Measurements from ENCODE around the gene CRABP1. TPM values are rescaled to one million over a fixed set of nuclear protein-coding genes. Genes with fewer than 3 reads are reported as not detected.
A peak's percentile ranks its signal among the peaks of the same experiment; 100 is the strongest.

Gene CRABP1
- total RNA-seq, 1 experiment from 2014 or later = 0.47 TPM

DNA sequence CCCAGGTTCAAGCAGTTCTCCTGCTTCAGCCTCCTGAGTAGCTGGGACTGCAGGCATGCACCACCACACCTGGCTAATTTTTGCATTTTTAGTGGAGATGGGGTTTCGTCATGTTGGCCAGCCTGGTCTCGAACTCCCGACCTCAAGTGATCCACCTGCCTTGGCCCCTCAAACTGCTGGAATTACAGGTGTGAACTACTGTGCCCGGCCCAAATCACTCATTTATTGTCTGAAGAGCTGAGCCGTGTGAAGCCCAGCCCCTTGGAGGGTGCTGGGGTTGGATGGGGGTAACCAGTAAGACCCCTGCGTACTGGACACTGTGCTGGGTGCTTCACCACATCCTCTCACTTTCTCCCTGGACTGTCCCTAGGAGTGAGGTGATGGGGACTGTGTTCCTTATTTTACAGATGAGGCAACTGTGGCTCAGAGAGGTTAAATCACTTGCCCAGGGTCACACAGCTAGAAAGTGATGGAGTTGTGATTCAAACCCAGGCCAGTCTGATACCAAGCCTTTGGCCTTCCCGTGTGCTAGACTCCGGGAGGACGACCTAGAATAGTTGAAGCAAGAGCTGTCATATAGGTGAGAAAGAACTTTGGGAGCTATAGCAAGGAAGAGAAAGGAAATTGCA, 56.1 kb downstream of the CRABP1 start (continued):
- no peak for TF ChIP-seq ZBTB33 (IDR thresholded peaks at IDR 0.05; ENCODE audit: extremely low read depth, insufficient replicate concordance, low read length)

- no peak overlapping the region for H3K4me2 ChIP-seq (ENCODE audit: low read length)
- no peaks in the 10 kb centered on the region for H3K9me2 ChIP-seq (ENCODE audit: insufficient read depth)
- intact Hi-C loops (cut with micrococcal nuclease) = no loop called here
- no peaks in the 10 kb centered on the region for H3K27me3 ChIP-seq (ENCODE audit: insufficient read depth, low read length)
- no peaks in the 10 kb centered on the region for H3K9me3 ChIP-seq (ENCODE audit: control insufficient read depth in 1 of 2, insufficient read depth in 1 of 2, low read depth in 1 of 2, low read length in 2 of 2)
- TF ChIP-seq POLR2AphosphoS5 (IDR thresholded peaks at IDR 0.05; ENCODE audit: low read depth, low read length) (no peak), CBX3 (IDR thresholded peaks at IDR 0.05; ENCODE audit: low read depth) (no peak), FOSL1 (IDR thresholded peaks at IDR 0.05; ENCODE audit: low read depth) (no peak), RAD21 (IDR thresholded peaks at IDR 0.05; ENCODE audit: low read depth) (peak; percentile 14; the same call in 1 of the 2 replicates), EZH2phosphoT487 (IDR thresholded peaks at IDR 0.05; ENCODE audit: borderline replicate concordance) (no peak)
- TF ChIP-seq, protein P1, sequence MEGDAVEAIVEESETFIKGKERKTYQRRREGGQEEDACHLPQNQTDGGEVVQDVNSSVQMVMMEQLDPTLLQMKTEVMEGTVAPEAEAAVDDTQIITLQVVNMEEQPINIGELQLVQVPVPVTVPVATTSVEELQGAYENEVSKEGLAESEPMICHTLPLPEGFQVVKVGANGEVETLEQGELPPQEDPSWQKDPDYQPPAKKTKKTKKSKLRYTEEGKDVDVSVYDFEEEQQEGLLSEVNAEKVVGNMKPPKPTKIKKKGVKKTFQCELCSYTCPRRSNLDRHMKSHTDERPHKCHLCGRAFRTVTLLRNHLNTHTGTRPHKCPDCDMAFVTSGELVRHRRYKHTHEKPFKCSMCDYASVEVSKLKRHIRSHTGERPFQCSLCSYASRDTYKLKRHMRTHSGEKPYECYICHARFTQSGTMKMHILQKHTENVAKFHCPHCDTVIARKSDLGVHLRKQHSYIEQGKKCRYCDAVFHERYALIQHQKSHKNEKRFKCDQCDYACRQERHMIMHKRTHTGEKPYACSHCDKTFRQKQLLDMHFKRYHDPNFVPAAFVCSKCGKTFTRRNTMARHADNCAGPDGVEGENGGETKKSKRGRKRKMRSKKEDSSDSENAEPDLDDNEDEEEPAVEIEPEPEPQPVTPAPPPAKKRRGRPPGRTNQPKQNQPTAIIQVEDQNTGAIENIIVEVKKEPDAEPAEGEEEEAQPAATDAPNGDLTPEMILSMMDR (IDR thresholded peaks at IDR 0.05 in 2 of 3, conservative IDR thresholded peaks at IDR 0.05 in 1 of 3; ENCODE audit: borderline replicate concordance in 1 of 3, insufficient read depth in 1 of 3, low read depth in 2 of 3, low read length in 2 of 3) = peak in 2 of 3 experiments; percentile 54 to 57; a peak in 4 of 6 replicates
- no peak overlapping the region for H2AFZ ChIP-seq (ENCODE audit: low read depth, low read length, poor library complexity, severe bottlenecking)
- H3K4me3 ChIP-seq (replicated peaks in 1 of 2; ENCODE audit: low read depth in 1 of 2, low read length in 2 of 2) = no peak overlapping the region
- DNase-seq (ENCODE audit: low read depth, low spot score) (no peak), ATAC-seq (peak; percentile 87)
- POLR2A ChIA-PET = no interaction called here
- H3K9ac ChIP-seq (ENCODE audit: low read length) = no peak overlapping the region
- H3K79me2 ChIP-seq (ENCODE audit: insufficient read depth, low read length) = no peaks in the 10 kb centered on the region
- BruUV-seq (replicated peaks) = no TSS peak
- CTCF ChIA-PET = interaction anchor here (0.9 to 2.3 kb wide), 5 partner anchors 18 to 44 kb away, joined by 3 to 6 read pairs (median 4); no protein-coding TSS in a partner anchor
- RAD21 ChIA-PET (ENCODE audit: low non-redundant PET in 1 of 2, low total read pairs in 2 of 2, uncharacterized antibody in 2 of 2, unreplicated experiment in 2 of 2) = no interaction called here
- H4K20me1 ChIP-seq (ENCODE audit: insufficient read depth) = no peaks in the 10 kb centered on the region
- no peaks in the 10 kb centered on the region for H3K4me1 ChIP-seq (ENCODE audit: control insufficient read depth in 1 of 2, insufficient read depth in 2 of 2, low read length in 2 of 2)
- no peak overlapping the region for H3K27ac ChIP-seq (ENCODE audit: low read depth, low read length)
- no peaks in the 10 kb centered on the region for H3K36me3 ChIP-seq (ENCODE audit: control insufficient read depth in 1 of 2, insufficient read depth in 2 of 2, low read length in 2 of 2)
Observed at GRCh38 chr15:78396976-78397375, 56.8 kb downstream of the CRABP1 start.

Measured in HCT116 (cell line).